Liver (tissue), 9 donors: ENCODE measurements around the gene DIDO1. TPM values are rescaled to one million over a fixed set of nuclear protein-coding genes. Genes with fewer than 3 reads are reported as not detected.

Experiments used
- DNase-seq: peaks from one replicate; pipeline ENCODE4 v3.0.0-alpha.2; 2017; ENCODE audit warnings: low spot score
- H3K27ac ChIP-seq, 2 donors: one replicate each; pipeline ENCODE4 v1.7.0; 2013; ENCODE audit warnings: inconsistent platforms in 2 of 2, low read length in 2 of 2, control low read depth in 1 of 2, low read depth in 1 of 2, mild to moderate bottlenecking in 1 of 2
- H3K27me3 ChIP-seq, 4 donors: one replicate each; pipeline versions ENCODE4 v1.6.1 to v1.7.0; 2013; ENCODE audit warnings: low read length in 3 of 4, inconsistent platforms in 1 of 4, mild to moderate bottlenecking in 1 of 4, moderate library complexity in 1 of 4; ENCODE audit not compliant: control insufficient read depth in 4 of 4, insufficient read depth in 4 of 4
- H3K36me3 ChIP-seq, 4 donors: one replicate each; pipeline versions ENCODE4 v1.6.1 to v1.7.0; 2013; ENCODE audit warnings: low read length in 3 of 4, mild to moderate bottlenecking in 3 of 4, low read depth in 1 of 4, moderate library complexity in 1 of 4; ENCODE audit not compliant: control insufficient read depth in 4 of 4, insufficient read depth in 3 of 4
- H3K4me1 ChIP-seq, 4 donors: one replicate each; pipeline versions ENCODE4 v1.6.1 to v1.7.0; 2013; ENCODE audit warnings: low read length in 3 of 4, mild to moderate bottlenecking in 3 of 4, moderate library complexity in 1 of 4; ENCODE audit not compliant: control insufficient read depth in 4 of 4, insufficient read depth in 4 of 4
- H3K4me3 ChIP-seq, 3 donors: one replicate each; pipeline versions ENCODE4 v1.6.1 to v1.7.0; 2013; ENCODE audit warnings: low read length in 3 of 3, control low read depth in 1 of 3, low read depth in 1 of 3, mild to moderate bottlenecking in 1 of 3
- H3K9ac ChIP-seq, 2 donors: one replicate each; pipeline ENCODE4 v1.7.0; 2013; ENCODE audit warnings: low read length in 2 of 2, mild to moderate bottlenecking in 2 of 2, moderate library complexity in 2 of 2, control low read depth in 1 of 2, low read depth in 1 of 2
- H3K9me3 ChIP-seq, 4 donors: one replicate each; pipeline versions ENCODE4 v1.6.1 to v1.7.0; 2013; ENCODE audit warnings: low read length in 3 of 4; ENCODE audit not compliant: control insufficient read depth in 4 of 4
- ATF3 ChIP-seq: IDR thresholded peaks from 2 replicates; pipeline ENCODE4 v1.6.1; 2016; ENCODE audit warnings: antibody characterized with exemption
- CTCF ChIP-seq: fragments of 150-350 bp; IDR thresholded peaks from 2 replicates; pipeline ENCODE4 v1.5.1; 2017; ENCODE audit warnings: improper control_type of control experiment, low read depth, low read length; ENCODE audit not compliant: missing input control
- EGR1 ChIP-seq, 2 donors: IDR thresholded peaks; 2 replicates each; pipeline ENCODE4 v1.6.1; 2016 to 2018; ENCODE audit warnings: antibody characterized with exemption in 2 of 2, low read depth in 2 of 2
- FOXA1 ChIP-seq: IDR thresholded peaks from 2 replicates; pipeline ENCODE4 v1.6.1; 2016; ENCODE audit warnings: antibody characterized with exemption
- FOXA2 ChIP-seq: IDR thresholded peaks from 2 replicates; pipeline ENCODE4 v1.6.1; 2016; ENCODE audit warnings: antibody characterized with exemption
- GABPA ChIP-seq, 2 donors: IDR thresholded peaks in 1 of 2; conservative IDR thresholded peaks in 1 of 2; 2 replicates each; pipeline ENCODE4 v1.6.1; 2016; ENCODE audit warnings: antibody characterized with exemption in 2 of 2, mild to moderate bottlenecking in 1 of 2, moderate library complexity in 1 of 2
- HNF4A ChIP-seq, 2 donors: conservative IDR thresholded peaks; 2 replicates each; pipeline ENCODE4 v1.6.1; 2016; ENCODE audit warnings: antibody characterized with exemption in 2 of 2, mild to moderate bottlenecking in 2 of 2
- HNF4G ChIP-seq: IDR thresholded peaks from 2 replicates; pipeline ENCODE4 v1.6.1; 2016; ENCODE audit warnings: antibody characterized with exemption
- JUND ChIP-seq, 2 donors: IDR thresholded peaks; 2 replicates each; pipeline ENCODE4 v1.6.1; 2016; ENCODE audit warnings: antibody characterized with exemption in 2 of 2
- NR2F2 ChIP-seq: IDR thresholded peaks from 2 replicates; pipeline ENCODE4 v1.6.1; 2016; ENCODE audit warnings: antibody characterized with exemption
- RAD21 ChIP-seq, 2 donors: IDR thresholded peaks; 2 replicates each; pipeline ENCODE4 v1.6.1; 2016; ENCODE audit warnings: antibody characterized with exemption in 2 of 2, mild to moderate bottlenecking in 2 of 2
- RXRA ChIP-seq, 2 donors: IDR thresholded peaks; 2 replicates each; pipeline ENCODE4 v1.6.1; 2017 to 2018; ENCODE audit warnings: antibody characterized with exemption in 2 of 2, mild to moderate bottlenecking in 1 of 2
- SP1 ChIP-seq: IDR thresholded peaks from 2 replicates; pipeline ENCODE4 v1.6.1; 2018; ENCODE audit warnings: antibody characterized with exemption, mild to moderate bottlenecking
- TAF1 ChIP-seq: conservative IDR thresholded peaks from 2 replicates; pipeline ENCODE4 v1.6.1; 2016; ENCODE audit warnings: antibody characterized with exemption, mild to moderate bottlenecking
- YY1 ChIP-seq: IDR thresholded peaks from 2 replicates; pipeline ENCODE4 v1.6.1; 2016; ENCODE audit warnings: antibody characterized with exemption, mild to moderate bottlenecking
- WGBS: extraction: QIAGEN DNeasy Blood & Tissue Kit; methylation state at CpG from one replicate; pipeline ENCODE4 v1.1.7; 2013; 5-methylcytosine and 5-hydroxymethylcytosine counted together
- polyA plus RNA-seq, 2 donors: library from polyadenylated mRNA; stranded (reverse) in 1 of 2; unstranded in 1 of 2; fragments of 200-250 nt in 1 of 2; fragments of >200 nt in 1 of 2; fragmentation: Nextera tagmentation in 1 of 2; extraction: Ambion mirVana in 1 of 2; gene quantifications; one replicate each; pipeline versions ENCODE4 v1.2.1 to v1.2.3, GENCODE V29; 2013 to 2015
- total RNA-seq, 2 donors: library from RNA; depleted of rRNA; stranded (reverse); fragments of >200 nt; gene quantifications; one replicate each; pipeline ENCODE4 v1.2.3, GENCODE V29; 2014
- TF ChIP-seq, protein P1 (sequence below): IDR thresholded peaks from 2 replicates; pipeline ENCODE4 v1.6.1; 2016; ENCODE audit warnings: antibody characterized with exemption
- TF ChIP-seq, protein P2 (sequence below): IDR thresholded peaks from 2 replicates; pipeline ENCODE4 v1.6.1; 2016; ENCODE audit warnings: antibody characterized with exemption
- donor health status: healthy.
- donor health status: healthy.
- donor health status: healthy.
- donor health status: healthy.
- donor health status: healthy.

DIDO1 gene
- total and polyA plus RNA-seq, 4 donors: 10.1 to 43.1 (median 17.4) TPM

DNA sequence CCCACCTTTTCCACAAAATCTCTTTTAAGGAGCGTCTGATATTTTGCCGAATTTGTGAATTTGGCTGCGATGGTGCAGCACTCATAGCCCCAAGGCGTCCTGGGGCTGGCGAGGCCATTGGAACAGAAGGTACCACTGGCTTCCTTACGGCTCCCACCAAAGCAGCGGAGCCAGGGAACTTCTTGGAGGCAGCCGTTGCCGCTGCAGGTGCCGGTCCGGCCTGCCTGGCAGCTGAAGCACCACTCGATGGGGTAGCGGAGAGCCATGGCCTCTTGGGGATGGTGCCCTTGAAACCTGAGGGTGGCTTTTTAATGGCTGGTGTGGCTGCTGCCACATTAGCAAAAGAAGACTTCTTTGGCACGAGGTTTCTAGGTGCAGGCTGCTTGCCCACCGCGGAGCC, 29.8 kb downstream of the DIDO1 start (continued):
- TF ChIP-seq EGR1 (IDR thresholded peaks at IDR 0.05; ENCODE audit: low read depth in 2 of 2): no peak
- no peak for TF ChIP-seq NR2F2

- Histone ChIP-seq H3K27ac (no peak overlapping the region), H3K27me3 (no peaks in the 10 kb centered on the region), H3K4me3 (no peak overlapping the region), H3K9me3 (no peaks in the 10 kb centered on the region), H3K36me3 (peaks cover 11 to 59% (median 43%) of the 10 kb centered on the region in 4 donors), H3K4me1 (peaks cover 5 to 13% (median 10%) of the 10 kb centered on the region in 4 donors), H3K9ac (no peak overlapping the region)
- WGBS: 97% methylated on average over 9 of the region's 9 CpGs
- DNase-seq: no peak
- TF ChIP-seq HNF4G (no peak), CTCF (no peak), EGR1 (IDR thresholded peaks at IDR 0.05; ENCODE audit: low read depth in 2 of 2) (no peak), JUND (IDR thresholded peaks at IDR 0.05) (no peak), ATF3 (no peak), RAD21 (IDR thresholded peaks at IDR 0.05) (no peak)
- TF ChIP-seq, protein P1, sequence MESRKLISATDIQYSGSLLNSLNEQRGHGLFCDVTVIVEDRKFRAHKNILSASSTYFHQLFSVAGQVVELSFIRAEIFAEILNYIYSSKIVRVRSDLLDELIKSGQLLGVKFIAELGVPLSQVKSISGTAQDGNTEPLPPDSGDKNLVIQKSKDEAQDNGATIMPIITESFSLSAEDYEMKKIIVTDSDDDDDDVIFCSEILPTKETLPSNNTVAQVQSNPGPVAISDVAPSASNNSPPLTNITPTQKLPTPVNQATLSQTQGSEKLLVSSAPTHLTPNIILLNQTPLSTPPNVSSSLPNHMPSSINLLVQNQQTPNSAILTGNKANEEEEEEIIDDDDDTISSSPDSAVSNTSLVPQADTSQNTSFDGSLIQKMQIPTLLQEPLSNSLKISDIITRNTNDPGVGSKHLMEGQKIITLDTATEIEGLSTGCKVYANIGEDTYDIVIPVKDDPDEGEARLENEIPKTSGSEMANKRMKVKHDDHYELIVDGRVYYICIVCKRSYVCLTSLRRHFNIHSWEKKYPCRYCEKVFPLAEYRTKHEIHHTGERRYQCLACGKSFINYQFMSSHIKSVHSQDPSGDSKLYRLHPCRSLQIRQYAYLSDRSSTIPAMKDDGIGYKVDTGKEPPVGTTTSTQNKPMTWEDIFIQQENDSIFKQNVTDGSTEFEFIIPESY: no peak
- TF ChIP-seq, protein P2, sequence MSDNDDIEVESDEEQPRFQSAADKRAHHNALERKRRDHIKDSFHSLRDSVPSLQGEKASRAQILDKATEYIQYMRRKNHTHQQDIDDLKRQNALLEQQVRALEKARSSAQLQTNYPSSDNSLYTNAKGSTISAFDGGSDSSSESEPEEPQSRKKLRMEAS: no peak
These were observed 30.8 kb downstream of the DIDO1 start for GRCh38 chr20:62895539-62895938.

GRCh38 chr20:62894261-62894660, 32.0 kb downstream of the DIDO1 start:
- no peak for DNase-seq
- 95% methylated on average over 14 of the region's 14 CpGs for WGBS
- Histone ChIP-seq H3K27ac (no peak overlapping the region), H3K9ac (no peak overlapping the region), H3K4me3 (no peak overlapping the region), H3K36me3 (peaks cover 11 to 69% (median 51%) of the 10 kb centered on the region in 4 donors), H3K4me1 (peaks cover 0 to 5% (median 4%) of the 10 kb centered on the region in 4 donors), H3K27me3 (no peaks in the 10 kb centered on the region), H3K9me3 (no peaks in the 10 kb centered on the region)
- TF ChIP-seq NR2F2 (no peak), GABPA (IDR thresholded peaks at IDR 0.05 in 1 of 2, conservative IDR thresholded peaks at IDR 0.05 in 1 of 2) (no peak), RAD21 (IDR thresholded peaks at IDR 0.05) (no peak), FOXA2 (no peak), CTCF (no peak), FOXA1 (no peak), TAF1 (no peak), EGR1 (IDR thresholded peaks at IDR 0.05; ENCODE audit: low read depth in 2 of 2) (no peak), HNF4A (conservative IDR thresholded peaks at IDR 0.05) (no peak), JUND (IDR thresholded peaks at IDR 0.05) (no peak), YY1 (no peak), RXRA (IDR thresholded peaks at IDR 0.05) (no peak), SP1 (no peak), ATF3 (no peak), HNF4G (no peak)
- TF ChIP-seq, protein P2: no peak
- TF ChIP-seq, protein P1: no peak
